ENCODE measurements around the gene TBCK.
A peak's percentile ranks its signal among the peaks of the same experiment; 100 is the strongest.

TBCK gene

GRCh38 chr4:106266201-106266600 lies 49.8 kb downstream of the TBCK start:
- TF ChIP-seq, protein P1, sequence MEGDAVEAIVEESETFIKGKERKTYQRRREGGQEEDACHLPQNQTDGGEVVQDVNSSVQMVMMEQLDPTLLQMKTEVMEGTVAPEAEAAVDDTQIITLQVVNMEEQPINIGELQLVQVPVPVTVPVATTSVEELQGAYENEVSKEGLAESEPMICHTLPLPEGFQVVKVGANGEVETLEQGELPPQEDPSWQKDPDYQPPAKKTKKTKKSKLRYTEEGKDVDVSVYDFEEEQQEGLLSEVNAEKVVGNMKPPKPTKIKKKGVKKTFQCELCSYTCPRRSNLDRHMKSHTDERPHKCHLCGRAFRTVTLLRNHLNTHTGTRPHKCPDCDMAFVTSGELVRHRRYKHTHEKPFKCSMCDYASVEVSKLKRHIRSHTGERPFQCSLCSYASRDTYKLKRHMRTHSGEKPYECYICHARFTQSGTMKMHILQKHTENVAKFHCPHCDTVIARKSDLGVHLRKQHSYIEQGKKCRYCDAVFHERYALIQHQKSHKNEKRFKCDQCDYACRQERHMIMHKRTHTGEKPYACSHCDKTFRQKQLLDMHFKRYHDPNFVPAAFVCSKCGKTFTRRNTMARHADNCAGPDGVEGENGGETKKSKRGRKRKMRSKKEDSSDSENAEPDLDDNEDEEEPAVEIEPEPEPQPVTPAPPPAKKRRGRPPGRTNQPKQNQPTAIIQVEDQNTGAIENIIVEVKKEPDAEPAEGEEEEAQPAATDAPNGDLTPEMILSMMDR (IDR thresholded peaks at IDR 0.05; ENCODE audit: extremely low read depth, insufficient read depth, missing control alignments), result peak; percentile 73
- in situ Hi-C loops (cut with MboI; ENCODE audit: low pct_unique_long_range_greater_than_20kb, low sequenced_read_pairs, unreplicated experiment), result no loop called here
- peak; percentile 26 for DNase-seq (ENCODE audit: low spot score)

- in situ Hi-C loops (cut with MboI; ENCODE audit: low pct_unique_long_range_greater_than_20kb, low sequenced_read_pairs, unreplicated experiment), result no loop called here
- DNase-seq (ENCODE audit: low spot score), result no peak
- TF ChIP-seq, protein P1 (IDR thresholded peaks at IDR 0.05; ENCODE audit: extremely low read depth, insufficient read depth, missing control alignments), result no peak
These were observed 51.7 kb downstream of the TBCK start for GRCh38 chr4:106264331-106264728.

DNA sequence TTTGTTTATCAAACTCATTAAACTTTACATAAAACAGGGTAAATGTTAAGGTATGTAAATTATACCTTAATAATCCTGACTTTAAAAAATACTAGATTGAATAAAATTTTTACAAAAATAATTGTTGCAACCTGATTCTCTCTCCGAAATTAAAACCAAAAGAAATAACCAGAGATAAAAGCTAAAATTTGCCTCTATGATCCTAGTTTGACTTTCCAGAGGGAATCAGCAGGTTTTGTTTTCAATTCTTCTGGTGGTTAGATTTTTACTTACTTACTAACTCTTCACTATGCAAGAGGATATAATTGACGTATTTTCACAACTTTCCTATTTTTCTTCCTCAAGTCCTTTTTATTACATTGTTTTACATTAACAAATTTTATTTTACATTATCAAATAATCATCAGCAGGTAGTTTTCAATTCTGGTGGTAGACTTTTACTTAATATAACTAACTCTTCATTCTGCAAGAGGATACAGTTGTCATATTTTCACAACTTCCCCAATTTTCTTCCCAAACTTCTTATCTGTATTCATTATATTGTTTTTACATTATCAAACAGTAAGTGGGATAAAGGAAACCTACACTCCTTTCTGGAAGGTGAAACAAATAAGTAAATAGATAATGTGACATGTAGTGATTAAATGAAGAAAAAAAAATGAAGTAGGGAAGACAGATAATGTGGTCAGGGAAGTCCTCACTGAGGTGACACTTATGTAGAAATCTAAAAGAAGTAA lies 52.2 kb downstream of the TBCK start:
- TF ChIP-seq, protein P1 (IDR thresholded peaks at IDR 0.05; ENCODE audit: extremely low read depth, insufficient read depth, missing control alignments), result no peak
- in situ Hi-C loops (cut with MboI; ENCODE audit: low pct_unique_long_range_greater_than_20kb, low sequenced_read_pairs, unreplicated experiment), result no loop called here
- DNase-seq (ENCODE audit: low spot score), result no peak

DNA sequence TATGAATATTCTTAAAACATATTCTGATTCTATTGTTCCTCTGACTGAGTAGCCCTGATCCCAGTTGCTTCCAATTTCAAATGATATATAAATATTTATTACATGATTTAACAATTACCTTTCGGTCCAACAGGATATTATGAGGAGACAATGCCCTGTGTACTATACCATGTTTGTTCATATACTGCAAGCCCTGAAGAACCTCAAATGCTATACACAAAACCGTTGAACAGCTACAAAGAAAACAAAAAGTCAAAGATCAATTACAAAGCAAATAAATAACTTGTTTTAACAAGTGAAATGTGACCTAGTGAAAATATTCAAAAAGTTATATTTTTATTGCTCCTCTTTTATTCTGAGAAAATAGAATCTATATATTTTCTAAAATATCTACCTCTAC lies 54.0 kb downstream of the TBCK start:
- TF ChIP-seq, protein P1 (IDR thresholded peaks at IDR 0.05; ENCODE audit: extremely low read depth, insufficient read depth, missing control alignments), result no peak
- in situ Hi-C loops (cut with MboI; ENCODE audit: low pct_unique_long_range_greater_than_20kb, low sequenced_read_pairs, unreplicated experiment), result no loop called here
- DNase-seq (ENCODE audit: low spot score), result no peak

- no peak for DNase-seq (ENCODE audit: low spot score)
- TF ChIP-seq, protein P1 (IDR thresholded peaks at IDR 0.05; ENCODE audit: extremely low read depth, insufficient read depth, missing control alignments), result no peak
- in situ Hi-C loops (cut with MboI; ENCODE audit: low pct_unique_long_range_greater_than_20kb, low sequenced_read_pairs, unreplicated experiment), result no loop called here
These were observed 57.6 kb downstream of the TBCK start for GRCh38 chr4:106258145-106259045.

- in situ Hi-C loops (cut with MboI; ENCODE audit: low pct_unique_long_range_greater_than_20kb, low sequenced_read_pairs, unreplicated experiment), result no loop called here
- no peak for DNase-seq (ENCODE audit: low spot score)
- TF ChIP-seq, protein P1 (IDR thresholded peaks at IDR 0.05; ENCODE audit: extremely low read depth, insufficient read depth, missing control alignments), result no peak
These were observed 59.8 kb downstream of the TBCK start for GRCh38 chr4:106256190-106256589.
